Caco-2 (cell line): ENCODE results near the gene PRKAG2. TPM values are rescaled to one million over a fixed set of nuclear protein-coding genes. Genes with fewer than 3 reads are reported as not detected.

ENCODE experiments used
- BruUV-seq: library from RNA; stranded (reverse); fragments of 400-500 nt; replicated peaks from 2 replicates; lab custom pipeline; 2021; lab: Mats Ljungman, UMichigan
- CTCF ChIA-PET: fragments of 300-600 bp; sonication (Branson Sonifier 250); formaldehyde crosslinking; loops from one replicate; lab custom pipeline; 2022; ENCODE audit warnings: antibody characterized with exemption; lab: Charles Lee
- POLR2A ChIA-PET: fragments of 300-600 bp; sonication (Branson Sonifier 250); formaldehyde crosslinking; loops from one replicate; lab custom pipeline; 2022; ENCODE audit warnings: antibody characterized with exemption; lab: Charles Lee
- DNase-seq, 2 experiments: peaks; one replicate each; pipeline versions ENCODE4 v3.0.0 to v3.0.0-alpha.2; 2020 to 2022
- H3K27me3 ChIP-seq: replicated peaks from 2 replicates; pipeline ENCODE4 v1.6.0; 2011; ENCODE audit warnings: low read length; ENCODE audit not compliant: control insufficient read depth, insufficient read depth
- H3K36me3 ChIP-seq: 2 replicates; pipeline ENCODE4 v1.5.1; 2011; ENCODE audit warnings: low read length; ENCODE audit not compliant: control insufficient read depth, insufficient read depth
- H3K4me1 ChIP-seq: fragments of 250-450 bp; sonication (Bioruptor Pico); 2 replicates; pipeline ENCODE4 v1.5.1; 2020; ENCODE audit warnings: mild to moderate bottlenecking
- H3K4me3 ChIP-seq: 2 replicates; pipeline ENCODE4 v1.5.1; 2011; ENCODE audit warnings: low read depth, mild to moderate bottlenecking, control low read depth, low read length
- H3K9me3 ChIP-seq: fragments of 250-450 bp; sonication (Bioruptor Pico); 2 replicates; pipeline ENCODE4 v1.5.1; 2020; ENCODE audit warnings: mild to moderate bottlenecking, moderate library complexity
- H3K27ac Mint-ChIP-seq: one replicate; pipeline ENCODE4 v1.8.0; 2022; ENCODE audit warnings: mixed read lengths; ENCODE audit not compliant: unreplicated experiment
- H3K27me3 Mint-ChIP-seq: one replicate; pipeline ENCODE4 v1.8.0; 2022; ENCODE audit warnings: mixed read lengths; ENCODE audit not compliant: insufficient read depth, unreplicated experiment
- H3K36me3 Mint-ChIP-seq: one replicate; pipeline ENCODE4 v1.8.0; 2022; ENCODE audit warnings: mild to moderate bottlenecking, mixed read lengths; ENCODE audit not compliant: insufficient read depth, unreplicated experiment
- H3K4me1 Mint-ChIP-seq: one replicate; pipeline ENCODE4 v1.8.0; 2022; ENCODE audit warnings: low read depth, mixed read lengths; ENCODE audit not compliant: unreplicated experiment
- H3K4me3 Mint-ChIP-seq: one replicate; pipeline ENCODE4 v1.8.0; 2022; ENCODE audit warnings: mild to moderate bottlenecking, moderate library complexity, mixed read lengths; ENCODE audit not compliant: unreplicated experiment
- H3K9me3 Mint-ChIP-seq: one replicate; pipeline ENCODE4 v1.8.0; 2022; ENCODE audit warnings: mixed read lengths; ENCODE audit not compliant: unreplicated experiment
- intact Hi-C: fragments of 100-400 bp; cut with micrococcal nuclease; formaldehyde crosslinking; loops from one replicate; pipeline ENCODE4 v1.10.0; 2022; ENCODE audit not compliant: unreplicated experiment
- total RNA-seq: library from RNA; stranded (reverse); gene quantifications from 2 replicates; pipeline ENCODE4 v1.2.3, GENCODE V29; 2022
- TF ChIP-seq, protein P1 (sequence below), 2 experiments: fragments of 200-600 bp in 1 of 2; IDR thresholded peaks; 1 replicate in 1 of 2; 2 replicates in 1 of 2; pipeline versions ENCODE4 v1.5.1 to v1.8.0; 2011 to 2022; ENCODE audit warnings: antibody characterized with exemption in 1 of 2, control low read depth in 1 of 2, inconsistent platforms in 1 of 2, low read depth in 1 of 2, low read length in 1 of 2, mild to moderate bottlenecking in 1 of 2, moderate library complexity in 1 of 2; ENCODE audit not compliant: insufficient read depth in 1 of 2, severe bottlenecking in 1 of 2, unreplicated experiment in 1 of 2

The PRKAG2 gene
- total RNA-seq, 1 experiment from 2014 or later: 15.9 TPM

GRCh38 chr7:151809146-151809863 is 67.6 kb downstream of the PRKAG2 start:
- Mint-ChIP-seq H3K27me3 (no peaks in the 10 kb centered on the region), H3K36me3 (peaks cover 5% of the 10 kb centered on the region), H3K4me3 (no peak overlapping the region), H3K9me3 (no peaks in the 10 kb centered on the region), H3K27ac (no peak overlapping the region), H3K4me1 (peaks cover 17% of the 10 kb centered on the region)
- Histone ChIP-seq H3K4me3 (no peak overlapping the region), H3K36me3 (no peaks in the 10 kb centered on the region), H3K9me3 (no peaks in the 10 kb centered on the region), H3K4me1 (peaks cover 37% of the 10 kb centered on the region), H3K27me3 (no peaks in the 10 kb centered on the region)
- no TSS peak for BruUV-seq
- ChIA-PET CTCF (no interaction called here), POLR2A (no interaction called here)
- TF ChIP-seq, protein P1, sequence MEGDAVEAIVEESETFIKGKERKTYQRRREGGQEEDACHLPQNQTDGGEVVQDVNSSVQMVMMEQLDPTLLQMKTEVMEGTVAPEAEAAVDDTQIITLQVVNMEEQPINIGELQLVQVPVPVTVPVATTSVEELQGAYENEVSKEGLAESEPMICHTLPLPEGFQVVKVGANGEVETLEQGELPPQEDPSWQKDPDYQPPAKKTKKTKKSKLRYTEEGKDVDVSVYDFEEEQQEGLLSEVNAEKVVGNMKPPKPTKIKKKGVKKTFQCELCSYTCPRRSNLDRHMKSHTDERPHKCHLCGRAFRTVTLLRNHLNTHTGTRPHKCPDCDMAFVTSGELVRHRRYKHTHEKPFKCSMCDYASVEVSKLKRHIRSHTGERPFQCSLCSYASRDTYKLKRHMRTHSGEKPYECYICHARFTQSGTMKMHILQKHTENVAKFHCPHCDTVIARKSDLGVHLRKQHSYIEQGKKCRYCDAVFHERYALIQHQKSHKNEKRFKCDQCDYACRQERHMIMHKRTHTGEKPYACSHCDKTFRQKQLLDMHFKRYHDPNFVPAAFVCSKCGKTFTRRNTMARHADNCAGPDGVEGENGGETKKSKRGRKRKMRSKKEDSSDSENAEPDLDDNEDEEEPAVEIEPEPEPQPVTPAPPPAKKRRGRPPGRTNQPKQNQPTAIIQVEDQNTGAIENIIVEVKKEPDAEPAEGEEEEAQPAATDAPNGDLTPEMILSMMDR (IDR thresholded peaks at IDR 0.05; ENCODE audit: insufficient read depth in 1 of 2, low read depth in 1 of 2, low read length in 1 of 2, severe bottlenecking in 1 of 2, unreplicated experiment in 1 of 2): no peak
- DNase-seq: no peak
- intact Hi-C loops: no loop called here

GRCh38 chr7:151808400-151809145 is 68.3 kb downstream of the PRKAG2 start:
- ChIA-PET CTCF (no interaction called here), POLR2A (interaction anchor here (0.6 kb wide), 1 partner anchor 292 kb away, joined by 3 read pairs; no protein-coding TSS in a partner anchor)
- Histone ChIP-seq H3K27me3 (no peaks in the 10 kb centered on the region), H3K36me3 (no peaks in the 10 kb centered on the region), H3K4me1 (peaks cover 32% of the 10 kb centered on the region), H3K4me3 (no peak overlapping the region), H3K9me3 (no peaks in the 10 kb centered on the region)
- no TSS peak for BruUV-seq
- TF ChIP-seq, protein P1 (IDR thresholded peaks at IDR 0.05; ENCODE audit: insufficient read depth in 1 of 2, low read depth in 1 of 2, low read length in 1 of 2, severe bottlenecking in 1 of 2, unreplicated experiment in 1 of 2): no peak
- Mint-ChIP-seq H3K9me3 (no peaks in the 10 kb centered on the region), H3K36me3 (peaks cover 5% of the 10 kb centered on the region), H3K27me3 (no peaks in the 10 kb centered on the region), H3K4me1 (peaks cover 17% of the 10 kb centered on the region), H3K27ac (peak overlapping the region; percentile 7), H3K4me3 (no peak overlapping the region)
- intact Hi-C loops: no loop called here
- peak; percentile 35 to 76 for DNase-seq

- Mint-ChIP-seq H3K27ac (peak overlapping the region; percentile 7), H3K27me3 (no peaks in the 10 kb centered on the region), H3K36me3 (peaks cover 5% of the 10 kb centered on the region), H3K4me1 (peaks cover 17% of the 10 kb centered on the region), H3K9me3 (no peaks in the 10 kb centered on the region), H3K4me3 (no peak overlapping the region)
- ChIA-PET POLR2A (no interaction called here), CTCF (no interaction called here)
- Histone ChIP-seq H3K27me3 (no peaks in the 10 kb centered on the region), H3K4me3 (no peak overlapping the region), H3K36me3 (no peaks in the 10 kb centered on the region), H3K9me3 (no peaks in the 10 kb centered on the region), H3K4me1 (peaks cover 32% of the 10 kb centered on the region)
- intact Hi-C loops: no loop called here
- BruUV-seq: no TSS peak
- TF ChIP-seq, protein P1 (IDR thresholded peaks at IDR 0.05; ENCODE audit: insufficient read depth in 1 of 2, low read depth in 1 of 2, low read length in 1 of 2, severe bottlenecking in 1 of 2, unreplicated experiment in 1 of 2): no peak
- no peak for DNase-seq
These were observed 69.1 kb downstream of the PRKAG2 start for GRCh38 chr7:151807846-151808245.
